ENCODE data around the gene AHCYL2.

The AHCYL2 gene

GRCh38 chr7:129199406-129199805, 25.4 kb upstream of the AHCYL2 start:
- in situ Hi-C loops (cut with MboI; ENCODE audit: low sequenced_read_pairs, unreplicated experiment) = no loop called here
- no peak for TF ChIP-seq CTCF (IDR thresholded peaks at IDR 0.05; ENCODE audit: borderline replicate concordance, control extremely low read depth, extremely low read depth, insufficient read depth, missing control alignments)

GRCh38 chr7:129202058-129202777, 22.6 kb upstream of the AHCYL2 start:
- in situ Hi-C loops (cut with MboI; ENCODE audit: low sequenced_read_pairs, unreplicated experiment) = loop anchor here (10.0 kb wide), 1 partner anchor 107 kb away; no protein-coding TSS in a partner anchor
- no peak for TF ChIP-seq CTCF (IDR thresholded peaks at IDR 0.05; ENCODE audit: borderline replicate concordance, control extremely low read depth, extremely low read depth, insufficient read depth, missing control alignments)
- no peak for DNase-seq (ENCODE audit: low spot score)

More at GRCh38 chr7:129199406-129199805, 25.4 kb upstream of the AHCYL2 start:
- DNase-seq (ENCODE audit: low spot score) = no peak

GRCh38 chr7:129203050-129203741, 21.6 kb upstream of the AHCYL2 start:
- no peak for TF ChIP-seq CTCF (IDR thresholded peaks at IDR 0.05; ENCODE audit: borderline replicate concordance, control extremely low read depth, extremely low read depth, insufficient read depth, missing control alignments)
- in situ Hi-C loops (cut with MboI; ENCODE audit: low sequenced_read_pairs, unreplicated experiment) = loop anchor here (10.0 kb wide), 1 partner anchor 108 kb away; no protein-coding TSS in a partner anchor
- no peak for DNase-seq (ENCODE audit: low spot score)

GRCh38 chr7:129205126-129205818, 19.6 kb upstream of the AHCYL2 start:
- TF ChIP-seq CTCF (IDR thresholded peaks at IDR 0.05; ENCODE audit: borderline replicate concordance, control extremely low read depth, extremely low read depth, insufficient read depth, missing control alignments) = no peak
- DNase-seq (ENCODE audit: low spot score) = no peak
- in situ Hi-C loops (cut with MboI; ENCODE audit: low sequenced_read_pairs, unreplicated experiment) = loop anchor here (10.0 kb wide), 1 partner anchor 110 kb away; no protein-coding TSS in a partner anchor

GRCh38 chr7:129205987-129206785, 18.6 kb upstream of the AHCYL2 start:
- no peak for TF ChIP-seq CTCF (IDR thresholded peaks at IDR 0.05; ENCODE audit: borderline replicate concordance, control extremely low read depth, extremely low read depth, insufficient read depth, missing control alignments)
- in situ Hi-C loops (cut with MboI; ENCODE audit: low sequenced_read_pairs, unreplicated experiment) = loop anchor here (10.0 kb wide), 1 partner anchor 111 kb away; no protein-coding TSS in a partner anchor
- no peak for DNase-seq (ENCODE audit: low spot score)
